Measurements from ENCODE around the gene LIN9.
"Not testable (repeated sequence)": the region's sequence is repeated elsewhere in the genome, so short reads cannot be mapped to it uniquely, and the experiment has no call there.

Gene LIN9

GRCh38 chr1:226272233-226272902 lies 36.6 kb downstream of the LIN9 start:
- not testable (repeated sequence) for DNase-seq

GRCh38 chr1:226268421-226269124 lies 40.4 kb downstream of the LIN9 start:
- DNase-seq: no peak

- no peak for DNase-seq
Observed at GRCh38 chr1:226261818-226262217, 47.1 kb downstream of the LIN9 start.

GRCh38 chr1:226255380-226255779 lies 53.6 kb downstream of the LIN9 start:
- DNase-seq: no peak

GRCh38 chr1:226253933-226254332 lies 55.0 kb downstream of the LIN9 start:
- DNase-seq: no peak

- not testable (repeated sequence) for DNase-seq
Observed at GRCh38 chr1:226252841-226253240, 56.1 kb downstream of the LIN9 start.

GRCh38 chr1:226250511-226250910 lies 58.5 kb downstream of the LIN9 start:
- DNase-seq: no peak

GRCh38 chr1:226248796-226249195 lies 60.2 kb downstream of the LIN9 start:
- no peak for DNase-seq

- no peak for DNase-seq
Observed at GRCh38 chr1:226248091-226248490, 60.9 kb downstream of the LIN9 start.

- no peak for DNase-seq
Observed at GRCh38 chr1:226239421-226239820, 69.5 kb downstream of the LIN9 start.

GRCh38 chr1:226236826-226237225 lies 72.1 kb downstream of the LIN9 start:
- no peak for DNase-seq

GRCh38 chr1:226233806-226234205 lies 75.2 kb downstream of the LIN9 start:
- DNase-seq: no peak

GRCh38 chr1:226233293-226233692 lies 75.7 kb downstream of the LIN9 start:
- DNase-seq: no peak

- DNase-seq: no peak
Observed at GRCh38 chr1:226226601-226227000, 82.4 kb downstream of the LIN9 start.

GRCh38 chr1:226223786-226224244 lies 85.1 kb downstream of the LIN9 start:
- DNase-seq: no peak

- no peak for DNase-seq
Observed at GRCh38 chr1:226223157-226223785, 85.7 kb downstream of the LIN9 start, which contains the start of gene MIXL1. Gene MIXL1 (plus strand): TSS chr1:226223664. CDS start chr1:226223682, 18 bp downstream.

- no peak for DNase-seq
Observed at GRCh38 chr1:226222686-226223085, 86.3 kb downstream of the LIN9 start.

- no peak for DNase-seq
Observed at GRCh38 chr1:226220473-226221189, 88.3 kb downstream of the LIN9 start.

GRCh38 chr1:226217273-226217672 lies 91.7 kb downstream of the LIN9 start:
- DNase-seq: no peak

GRCh38 chr1:226216056-226216455 lies 92.9 kb downstream of the LIN9 start:
- DNase-seq: no peak

GRCh38 chr1:226215239-226215638 lies 93.7 kb downstream of the LIN9 start:
- DNase-seq: no peak

GRCh38 chr1:226212545-226212944 lies 96.4 kb downstream of the LIN9 start:
- no peak for DNase-seq

- no peak for DNase-seq
Observed at GRCh38 chr1:226211181-226211821, 97.7 kb downstream of the LIN9 start.
